CD4-positive, alpha-beta T cell treated with Interleukin-12 subunit alpha and Interleukin-12 subunit beta, for 1 hour (primary cell): ENCODE results near the gene DMWD.

ENCODE experiments used
- DNase-seq: peaks from one replicate; pipeline ENCODE4 v3.0.0-alpha.2; 2020

The DMWD gene

GRCh38 chr19:45745606-45746005, 47.0 kb downstream of the DMWD start:
- no peak for DNase-seq

GRCh38 chr19:45742969-45743368, 49.7 kb downstream of the DMWD start:
- no peak for DNase-seq

- DNase-seq: no peak
These were observed 52.9 kb downstream of the DMWD start for GRCh38 chr19:45739498-45740439.

GRCh38 chr19:45733160-45733810, 59.4 kb downstream of the DMWD start, which contains the start of gene MEIOSIN:
Gene MEIOSIN, plus strand, starts transcription at chr19:45733439. Its CDS starts 1,938 bp downstream, at chr19:45735377.
- DNase-seq: no peak
